Hypothalamus (tissue), 51 donors: Measurements from ENCODE around the gene ARID3A.
A peak's percentile ranks its signal among the peaks of the same experiment; 100 is the strongest.
"Not testable (repeated sequence)": the region's sequence is repeated elsewhere in the genome, so short reads cannot be mapped to it uniquely, and the experiment has no call there.

Experiments used
- DNase-seq, 51 donors: peaks; one replicate each; lab custom pipeline; 2025; lab: John Stamatoyannopoulos, UW

Gene ARID3A

GRCh38 chr19:890831-891230 is 35.0 kb upstream of the ARID3A start:
- DNase-seq, result no peak

DNA sequence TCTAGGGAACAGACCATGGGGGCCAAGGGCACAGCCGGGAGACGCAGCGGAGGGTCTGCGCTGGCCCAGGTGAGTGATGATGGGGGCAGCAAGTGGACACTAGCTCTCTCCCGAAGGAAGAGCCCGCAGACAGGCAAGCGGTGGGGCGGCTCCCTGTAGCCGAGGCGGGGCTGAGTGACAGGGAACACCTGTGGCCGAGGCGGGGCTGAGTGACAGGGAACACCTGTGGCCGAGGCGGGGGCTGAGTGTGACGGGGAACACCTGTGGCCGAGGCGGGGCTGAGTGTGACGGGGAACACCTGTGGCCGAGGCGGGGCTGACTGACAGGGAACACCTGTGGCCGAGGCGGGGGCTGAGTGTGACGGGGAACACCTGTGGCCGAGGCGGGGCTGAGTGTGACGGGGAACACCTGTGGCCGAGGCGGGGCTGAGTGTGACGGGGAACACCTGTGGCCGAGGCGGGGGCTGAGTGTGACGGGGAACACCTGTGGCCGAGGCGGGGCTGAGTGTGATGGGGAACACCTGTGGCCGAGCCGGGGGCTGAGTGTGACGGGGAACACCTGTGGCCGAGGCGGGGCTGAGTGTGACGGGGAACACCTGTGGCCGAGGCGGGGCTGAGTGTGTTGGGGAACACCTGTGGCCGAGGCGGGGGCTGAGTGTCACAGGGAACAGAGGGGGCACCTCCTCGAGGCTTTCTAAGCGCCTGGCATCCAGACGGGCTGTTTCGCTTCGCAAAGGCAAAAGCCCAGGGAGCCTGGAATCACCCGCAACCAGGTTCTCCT is 34.2 kb upstream of the ARID3A start:
- not testable (repeated sequence) for DNase-seq

DNA sequence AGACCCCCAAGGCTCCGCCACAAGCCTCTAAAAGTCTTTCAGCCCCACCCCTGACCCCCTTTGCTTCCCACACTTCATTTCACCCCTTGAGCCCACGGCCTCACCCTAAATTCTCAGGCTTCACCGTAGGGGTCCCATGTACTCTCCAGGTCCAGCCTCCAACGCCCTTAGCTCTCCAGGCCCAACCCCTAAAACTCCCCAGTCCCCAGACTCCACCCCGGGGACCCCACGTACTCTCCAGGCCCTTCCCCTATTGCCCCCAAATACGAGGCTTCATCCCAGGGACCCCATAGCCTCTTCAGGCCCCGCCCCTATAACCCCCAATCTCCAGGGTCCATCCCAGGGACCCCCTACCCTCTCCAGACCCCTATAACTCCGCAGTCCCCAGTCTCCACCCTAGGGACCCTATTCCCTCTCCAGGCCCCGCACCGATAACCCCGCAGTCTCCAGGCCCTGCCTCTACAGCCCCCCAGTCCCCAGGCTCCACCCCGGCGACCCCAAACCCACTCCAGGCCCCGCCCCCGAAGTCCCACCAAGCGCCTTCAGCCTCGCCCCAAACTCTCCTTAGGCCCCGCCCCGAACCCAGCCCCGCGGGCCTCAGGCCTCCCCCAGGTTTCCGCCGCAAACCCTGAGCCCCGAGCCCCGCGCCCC is 33.5 kb upstream of the ARID3A start:
- DNase-seq, result no peak

GRCh38 chr19:892894-893689 is 32.7 kb upstream of the ARID3A start, which contains the start of the genes MED16 and RNU6-9:
Gene MED16 (minus strand): TSS chr19:893187. CDS start chr19:891131, 2,056 bp downstream.
Gene RNU6-9 (plus strand): TSS chr19:893484.
- DNase-seq, result peak; percentile 24 to 95 (median 83)

DNA sequence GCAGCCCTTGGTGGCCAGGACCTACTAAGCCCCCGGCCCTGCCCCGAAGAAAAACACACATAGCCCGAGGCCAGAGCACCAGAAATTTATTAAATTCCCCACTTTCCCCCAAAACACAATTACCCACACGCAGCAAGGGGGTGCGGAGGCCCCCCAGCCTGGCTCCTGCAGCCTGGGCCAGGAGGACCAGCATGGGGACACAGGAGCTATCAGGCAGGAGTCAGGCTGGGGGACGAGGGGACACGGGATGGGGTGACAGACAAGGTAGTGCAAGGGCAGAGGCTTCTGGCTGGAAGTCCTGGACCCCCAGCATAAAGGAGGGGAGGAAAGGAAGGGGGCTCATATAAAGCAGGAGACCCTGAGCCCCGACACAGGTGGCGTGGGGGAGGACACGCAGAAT is 29.4 kb upstream of the ARID3A start:
- DNase-seq, result no peak

GRCh38 chr19:896999-897398 is 28.8 kb upstream of the ARID3A start:
- DNase-seq, result no peak

- DNase-seq, result no peak
Observed at GRCh38 chr19:897442-898039, 28.3 kb upstream of the ARID3A start.

GRCh38 chr19:898663-899062 is 27.2 kb upstream of the ARID3A start:
- DNase-seq, result peak in 25 of 51 donors; percentile 12 to 76 (median 47)

GRCh38 chr19:899336-900042 is 26.3 kb upstream of the ARID3A start:
- DNase-seq, result no peak

GRCh38 chr19:900043-900301 is 25.9 kb upstream of the ARID3A start:
- no peak for DNase-seq

DNA sequence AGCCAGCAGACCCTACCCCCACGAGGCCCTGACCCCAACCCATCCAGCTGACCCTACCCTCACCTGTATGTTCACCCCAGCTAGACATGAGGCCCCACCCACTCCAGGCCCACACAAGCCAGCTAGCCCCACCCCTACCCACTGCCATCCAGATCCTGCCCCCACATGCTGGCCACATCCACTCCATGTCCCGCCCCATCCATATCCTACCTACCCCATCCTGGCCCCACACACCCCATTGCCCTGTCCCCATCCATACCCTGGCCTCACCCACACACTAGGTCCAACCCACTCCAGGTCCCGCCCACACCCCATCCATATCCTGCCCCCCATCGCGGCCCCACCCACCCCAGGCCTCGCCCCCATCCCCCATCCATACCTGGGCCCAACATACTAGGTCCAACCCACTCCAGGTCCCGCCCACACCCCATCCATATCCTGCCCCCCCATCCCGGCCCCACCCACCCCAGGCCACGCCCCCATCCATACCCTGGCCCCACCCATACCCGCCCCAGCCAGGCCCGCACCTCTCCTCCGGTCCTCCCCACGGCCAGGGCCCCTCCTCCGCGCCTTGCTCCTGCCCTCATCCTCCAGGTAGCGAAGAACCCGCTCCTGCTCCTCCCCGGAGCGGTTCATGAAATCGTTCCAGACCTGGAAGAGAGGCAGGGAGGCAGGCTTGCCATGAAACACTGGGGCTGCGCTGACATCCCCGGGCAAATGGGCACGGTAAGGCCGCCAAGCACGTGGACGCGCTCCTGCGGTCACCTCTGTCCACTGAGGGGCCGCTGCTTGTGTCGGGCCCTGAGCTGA is 25.3 kb upstream of the ARID3A start:
- no peak for DNase-seq

GRCh38 chr19:901216-902092 is 24.4 kb upstream of the ARID3A start:
- DNase-seq, result no peak

GRCh38 chr19:902093-902370 is 23.8 kb upstream of the ARID3A start:
- no peak for DNase-seq

GRCh38 chr19:902446-903226 is 23.2 kb upstream of the ARID3A start:
- DNase-seq, result no peak

DNA sequence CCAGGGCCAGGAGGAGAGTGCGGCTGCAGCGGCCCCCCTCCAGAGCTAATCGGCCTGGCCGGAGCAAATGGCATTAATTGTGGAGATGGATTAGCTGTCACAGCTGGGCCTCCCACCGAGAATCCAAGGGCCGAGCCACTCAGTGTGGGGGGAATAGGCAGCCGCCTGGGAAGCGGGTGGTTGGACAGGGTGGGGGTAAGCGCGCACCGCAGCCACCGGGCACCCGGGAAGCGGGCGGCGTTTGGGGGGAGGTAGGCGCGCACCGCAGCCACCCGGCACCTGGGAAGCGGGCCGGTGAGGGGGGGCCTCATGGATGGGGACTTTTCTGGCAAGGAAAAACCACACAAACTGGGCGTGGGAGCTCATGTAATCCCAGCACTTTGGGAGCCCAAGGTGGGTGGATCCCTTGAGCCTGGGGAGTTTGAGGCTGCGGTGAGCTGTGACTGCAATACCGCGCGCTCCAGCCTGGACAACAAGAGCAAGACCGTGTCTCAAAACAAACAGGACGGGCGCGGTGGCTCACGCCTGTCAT is 22.5 kb upstream of the ARID3A start:
- DNase-seq, result no peak

- no peak for DNase-seq
Observed at GRCh38 chr19:904545-904944, 21.3 kb upstream of the ARID3A start.

DNA sequence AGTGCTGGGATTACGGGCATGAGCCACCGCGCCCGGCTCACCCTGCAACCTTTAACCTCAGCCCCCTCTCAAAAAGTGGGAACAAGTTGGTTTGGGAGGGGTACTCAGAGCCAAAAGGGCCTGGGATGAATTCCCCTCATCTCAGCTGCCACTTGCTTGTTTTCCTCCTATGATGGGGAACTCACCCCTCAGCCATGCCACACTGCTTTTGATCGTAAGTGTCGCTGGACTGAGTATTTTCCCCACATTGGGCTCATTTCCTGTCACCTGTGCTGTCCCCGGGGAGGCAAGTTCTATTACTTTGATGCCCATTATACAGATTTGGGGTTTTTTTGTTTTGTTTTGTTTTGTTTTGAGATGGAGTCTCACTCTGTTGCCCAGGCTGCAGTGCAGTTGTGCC is 19.4 kb upstream of the ARID3A start:
- DNase-seq, result no peak
